DMS114 treated with DMSO at 0.1 percent for 48 hours (cell line): ENCODE measurements around the gene PPP2R2C.

ENCODE experiments used
- DNase-seq: peaks from one replicate; lab custom pipeline; 2025; ENCODE audit not compliant: unreplicated experiment; lab: John Stamatoyannopoulos, UW

PPP2R2C gene

DNA sequence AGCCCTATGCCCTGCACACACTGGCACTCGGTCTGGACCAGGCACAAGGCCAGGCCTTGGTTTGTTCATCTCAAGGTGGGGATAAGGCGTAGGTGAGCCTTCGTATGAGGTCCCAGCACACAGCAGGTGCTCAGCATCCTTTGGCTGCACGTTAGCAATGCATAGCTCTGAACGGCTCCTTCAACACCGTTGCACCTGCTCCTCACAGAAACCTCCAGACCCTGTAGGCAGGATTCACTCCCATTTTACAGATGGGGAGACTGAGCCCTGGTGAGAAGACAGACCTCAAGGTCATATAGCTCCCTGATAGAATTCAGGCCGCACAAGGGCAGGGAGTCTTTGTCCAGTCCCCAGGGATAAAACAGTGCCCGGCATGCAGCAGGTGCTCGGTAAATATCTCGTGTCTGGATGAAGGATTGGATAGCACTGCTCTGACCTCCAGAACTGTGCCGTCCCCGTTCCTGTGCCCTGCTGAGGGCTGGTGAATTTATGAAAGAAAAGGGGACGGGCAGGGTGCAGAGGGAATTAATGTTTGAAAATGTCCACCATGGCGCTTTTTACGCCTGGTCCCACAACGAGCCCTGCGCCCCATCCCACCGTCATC, 2.4 kb downstream of the PPP2R2C start:
- DNase-seq: no peak

DNA sequence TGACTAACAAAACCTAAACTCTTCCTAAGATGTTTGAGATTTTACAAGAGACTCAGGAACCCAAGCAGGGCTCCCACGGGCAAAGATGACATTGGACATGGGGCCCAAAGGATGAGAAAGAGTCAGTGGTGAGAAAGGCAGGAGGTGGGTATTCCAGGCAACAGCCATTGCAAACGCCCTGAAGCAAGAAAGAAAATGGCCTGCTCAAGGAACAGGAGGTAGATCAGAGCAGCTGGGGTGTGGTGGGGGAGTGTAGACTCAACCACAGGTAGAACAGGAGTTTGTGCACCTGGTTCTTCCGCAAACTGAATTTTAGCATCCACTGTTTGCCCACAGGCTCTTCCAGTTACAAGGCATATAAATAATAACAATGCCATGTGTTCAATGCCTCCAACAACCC, 3.3 kb downstream of the PPP2R2C start:
- DNase-seq: no peak

DNA sequence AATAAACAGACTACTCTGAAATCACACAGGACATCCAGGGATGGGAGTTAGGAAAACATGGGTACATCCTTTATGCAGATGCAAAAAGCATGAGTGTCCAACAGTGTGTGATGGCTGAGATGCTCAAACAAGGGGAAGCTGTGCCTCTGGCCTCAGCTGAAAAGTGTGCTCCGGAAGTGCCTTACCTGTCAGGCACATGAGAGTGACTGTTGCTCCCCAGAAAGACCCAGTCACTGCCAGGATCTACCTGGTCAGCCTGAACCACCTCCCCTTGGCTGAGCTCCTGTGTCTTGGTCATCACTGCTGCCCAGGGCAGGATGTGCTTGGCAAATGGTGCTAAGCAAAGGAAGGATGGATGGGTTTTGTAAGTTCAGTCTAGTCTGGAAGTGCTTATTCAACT, 4.0 kb downstream of the PPP2R2C start:
- no peak for DNase-seq

DNA sequence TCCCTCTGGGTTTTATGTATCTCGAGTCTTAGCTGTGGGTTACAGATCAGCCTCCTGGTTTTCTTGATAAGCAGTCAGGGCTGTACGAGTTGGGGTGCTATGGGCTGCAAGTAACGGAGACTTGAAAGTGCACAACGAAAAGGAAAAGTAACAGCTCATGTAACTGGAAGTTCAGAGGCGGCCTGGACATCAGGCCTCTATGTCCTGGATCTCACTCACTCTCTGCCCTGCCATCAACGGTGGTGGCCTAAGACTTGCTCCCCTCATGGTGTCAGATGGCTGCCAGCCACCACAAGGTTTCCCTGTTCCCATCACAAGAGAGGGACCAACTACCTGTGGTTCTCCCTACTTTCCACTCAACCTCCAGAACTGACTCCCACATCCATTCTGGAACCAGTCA, 4.8 kb downstream of the PPP2R2C start:
- no peak for DNase-seq

DNA sequence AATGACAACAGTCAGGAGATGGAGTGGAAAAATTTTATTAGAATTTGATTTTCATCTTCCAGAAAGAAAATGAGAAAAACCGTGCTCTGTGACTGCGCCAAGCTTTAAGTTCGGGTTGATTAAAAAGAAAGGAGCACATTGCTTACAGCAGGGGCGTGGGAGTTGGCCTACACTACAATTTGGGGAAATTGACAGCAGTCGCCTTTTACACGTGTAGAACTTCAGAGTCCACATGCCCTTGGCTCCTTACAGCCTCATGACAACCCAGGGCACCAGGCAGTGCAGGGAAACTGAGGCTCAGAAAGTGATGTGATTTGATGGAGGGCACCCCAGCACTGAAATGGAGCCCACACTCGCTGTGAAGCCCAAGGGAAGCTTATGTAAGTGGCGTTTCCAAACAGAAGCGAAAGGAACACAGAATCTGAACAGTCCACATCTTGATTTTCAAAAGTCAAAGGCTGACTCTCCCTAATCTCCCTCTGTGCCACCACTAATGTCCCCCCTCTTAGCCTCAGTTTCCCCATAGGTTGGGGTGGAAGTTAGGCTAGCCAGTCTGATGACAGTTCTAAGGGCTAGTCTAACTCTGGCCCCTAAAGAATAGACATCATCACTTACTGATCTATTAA, 5.5 kb downstream of the PPP2R2C start:
- DNase-seq: no peak

DNA sequence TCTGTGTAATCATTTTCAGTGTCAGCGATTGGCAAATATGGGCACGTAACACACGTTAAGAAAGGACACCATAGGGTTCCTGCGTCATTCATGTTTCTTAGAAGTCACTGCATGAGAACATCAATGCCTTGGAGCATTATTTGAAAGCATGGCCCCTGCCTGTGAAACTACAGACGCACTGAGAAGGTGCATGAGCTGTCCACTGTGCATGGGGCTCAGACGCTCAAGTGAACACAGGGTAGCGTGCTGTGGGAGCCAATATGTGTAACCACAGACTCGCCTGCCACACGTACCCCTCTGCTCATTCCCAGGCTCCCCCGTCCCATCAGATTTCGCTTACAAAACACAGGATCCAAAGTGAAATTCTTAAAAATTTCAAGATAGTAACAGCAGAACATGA, 6.5 kb downstream of the PPP2R2C start:
- DNase-seq: no peak

DNA sequence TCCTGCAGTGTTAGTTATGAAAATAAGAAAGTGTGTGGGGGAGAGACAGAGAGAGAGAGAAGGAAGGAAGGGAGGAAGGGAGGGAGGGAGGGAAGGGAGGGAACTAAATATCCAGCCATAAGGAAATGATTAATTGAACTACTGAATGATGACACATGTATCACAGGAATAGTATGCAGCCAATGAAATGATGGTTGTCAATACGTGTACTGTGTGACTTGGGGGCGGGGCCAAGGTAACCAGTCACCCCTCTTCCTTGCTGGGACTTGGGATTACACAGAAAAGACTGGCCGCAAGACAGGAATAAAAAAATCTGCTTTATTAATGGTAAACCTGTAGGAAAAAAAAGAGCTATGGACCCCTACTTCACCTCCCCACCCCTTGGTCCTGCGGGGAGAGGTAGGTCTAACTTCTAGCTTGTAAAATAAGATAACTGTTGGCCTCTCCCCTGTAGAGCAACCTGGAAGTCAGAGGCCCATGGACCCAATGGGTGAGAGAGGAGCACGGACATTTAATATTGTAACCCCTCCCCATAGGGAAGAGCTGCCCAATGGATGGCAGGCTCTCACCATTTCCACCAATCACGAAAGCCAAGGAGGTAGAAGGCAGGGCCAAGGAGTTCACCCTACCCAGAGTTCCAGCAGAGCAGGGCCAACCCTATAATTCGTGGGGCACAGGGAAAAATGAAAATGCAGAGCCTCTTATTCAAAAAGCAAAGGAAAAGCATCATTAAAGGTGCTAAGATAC, 7.4 kb downstream of the PPP2R2C start:
- DNase-seq: no peak

DNA sequence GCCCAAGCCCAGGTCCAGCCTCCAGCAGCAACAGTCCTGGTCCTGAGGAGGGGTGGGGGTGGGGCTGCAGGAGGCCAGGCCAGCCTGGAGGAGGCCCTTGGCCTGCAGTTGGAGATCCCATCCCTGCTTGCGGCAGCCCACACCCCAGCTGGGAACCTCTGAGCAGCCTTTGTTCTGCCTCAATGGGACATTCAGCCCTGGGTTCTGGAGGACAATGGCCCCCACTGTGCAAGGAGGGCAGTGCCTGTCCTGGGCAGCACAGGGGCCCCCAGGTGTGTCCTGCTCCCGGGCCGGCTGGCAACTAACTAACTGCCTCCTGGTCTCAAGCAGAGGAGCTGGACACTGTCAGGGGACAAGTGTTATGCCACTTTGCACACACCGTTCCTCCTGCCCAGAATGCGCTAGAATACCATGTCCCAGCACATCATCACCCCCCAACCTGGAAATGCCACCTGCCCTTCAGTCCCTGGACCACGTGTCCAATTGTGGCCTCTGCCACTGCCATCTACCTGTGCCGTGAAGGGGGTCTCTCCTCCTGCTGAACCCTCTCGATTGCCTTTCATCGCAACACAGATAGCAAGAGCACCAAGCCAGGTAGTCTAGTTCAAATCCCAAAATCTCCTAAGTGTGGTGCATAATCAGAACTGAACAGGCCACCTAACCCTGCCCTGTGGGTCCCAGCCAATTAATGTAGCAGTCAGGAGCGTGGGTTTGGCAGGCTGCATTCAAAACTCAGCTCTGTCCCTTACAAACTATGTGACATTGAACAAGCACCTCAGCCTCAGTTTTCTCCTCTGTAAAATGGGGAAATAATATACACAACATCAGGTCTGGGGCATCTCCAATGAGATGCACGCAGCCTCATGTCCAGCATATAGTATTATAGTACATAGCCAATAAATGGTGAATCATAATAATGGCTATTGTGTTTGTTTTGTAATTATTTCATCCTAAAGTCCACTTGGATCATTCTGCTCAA, 8.8 kb downstream of the PPP2R2C start:
- DNase-seq: no peak

DNA sequence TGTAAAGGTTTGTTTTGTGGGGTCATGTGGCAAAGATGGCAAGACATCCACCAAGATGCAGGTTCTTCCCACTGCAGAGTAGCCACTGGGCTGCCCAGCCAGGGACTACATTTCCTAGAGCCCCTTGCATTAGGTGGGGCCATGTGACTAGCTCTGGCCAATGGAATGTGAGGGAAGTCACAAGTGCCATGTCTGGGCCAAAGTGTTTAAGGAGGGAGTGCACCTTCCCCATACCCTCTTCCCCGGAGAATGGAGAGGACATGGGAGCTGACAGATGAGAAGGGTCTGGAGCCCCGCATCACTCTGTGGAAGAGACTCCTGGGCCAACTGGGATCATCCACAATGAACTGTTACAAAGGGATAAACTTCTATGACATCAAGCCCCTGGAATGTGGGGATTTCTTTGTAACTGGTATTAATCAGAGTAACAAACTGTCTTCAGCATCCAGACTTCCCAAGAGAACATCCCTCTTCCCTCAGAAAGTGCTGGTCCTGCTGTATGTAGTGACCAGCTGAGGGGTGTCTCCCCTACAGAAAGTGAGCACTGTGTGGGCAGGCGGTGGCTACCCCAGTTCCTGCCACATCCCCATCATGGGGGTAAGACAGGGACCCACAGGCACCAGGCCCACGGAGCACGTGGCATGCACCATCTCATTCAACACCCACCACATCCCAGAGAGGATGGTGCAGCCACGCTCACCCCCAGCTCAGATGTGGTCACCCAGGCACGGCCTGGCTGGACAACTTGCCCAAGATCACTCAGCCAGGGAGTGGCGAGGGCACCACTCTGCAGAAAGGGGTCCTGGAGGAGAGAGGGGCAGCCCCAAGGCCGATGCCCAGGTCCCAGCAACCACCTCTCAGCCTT, 10.9 kb downstream of the PPP2R2C start:
- DNase-seq: no peak

DNA sequence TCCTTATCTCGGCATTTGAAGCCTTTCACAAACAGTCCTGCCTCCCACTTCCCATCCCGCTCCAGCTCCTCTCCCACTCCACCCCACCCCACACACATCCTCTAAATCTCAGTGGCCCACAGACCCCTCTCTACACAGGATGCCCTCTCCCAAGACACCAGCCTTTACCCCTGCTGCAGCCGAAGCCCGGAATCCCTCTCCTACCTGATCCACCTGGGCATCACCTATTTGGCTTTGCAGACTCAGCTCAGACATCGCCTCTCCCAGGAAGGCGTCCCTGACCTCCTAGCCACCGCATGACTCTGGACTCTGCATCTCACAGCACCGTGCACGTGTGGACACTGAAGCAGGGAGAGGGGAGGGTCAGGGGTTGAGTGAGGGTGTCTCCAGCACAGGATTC, 11.5 kb downstream of the PPP2R2C start:
- DNase-seq: no peak

DNA sequence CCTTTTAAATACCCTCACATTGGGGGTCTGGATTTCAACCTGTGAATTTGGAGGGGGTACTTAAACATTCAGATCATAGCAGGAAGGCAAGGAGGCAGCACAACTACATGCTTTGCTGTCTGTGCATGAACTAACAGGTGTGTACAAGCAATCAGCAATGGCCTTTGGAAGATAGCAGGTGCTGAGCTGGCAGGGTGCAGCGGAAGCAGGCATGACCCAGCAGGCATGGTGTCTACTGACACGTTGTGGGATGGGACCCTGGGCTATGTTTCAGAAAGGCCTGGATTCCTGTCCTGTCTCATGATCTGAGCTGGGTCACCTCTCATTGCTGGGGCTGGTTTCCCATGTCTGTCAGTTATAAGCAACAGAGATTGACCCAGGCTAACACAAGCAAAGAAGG, 13.9 kb downstream of the PPP2R2C start:
- no peak for DNase-seq

DNA sequence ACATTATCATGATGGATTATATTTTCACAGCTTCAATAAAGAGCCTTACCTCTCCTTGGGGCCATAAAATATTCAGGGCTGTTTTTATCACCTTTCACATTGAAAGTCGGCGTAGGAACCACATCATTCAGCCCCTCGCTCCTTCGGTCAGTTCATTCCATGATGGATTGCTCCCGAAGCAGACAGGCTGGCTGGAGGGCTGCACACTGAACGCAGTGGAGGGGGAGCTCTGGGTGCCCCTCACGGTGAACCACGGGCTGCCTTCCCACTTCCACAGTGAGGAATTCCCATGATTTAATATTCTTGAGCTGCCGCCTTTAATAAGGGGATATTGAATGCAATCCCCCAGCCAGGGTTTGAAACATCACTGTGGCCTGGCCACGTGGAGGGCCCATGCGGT, 16.0 kb downstream of the PPP2R2C start:
- no peak for DNase-seq

DNA sequence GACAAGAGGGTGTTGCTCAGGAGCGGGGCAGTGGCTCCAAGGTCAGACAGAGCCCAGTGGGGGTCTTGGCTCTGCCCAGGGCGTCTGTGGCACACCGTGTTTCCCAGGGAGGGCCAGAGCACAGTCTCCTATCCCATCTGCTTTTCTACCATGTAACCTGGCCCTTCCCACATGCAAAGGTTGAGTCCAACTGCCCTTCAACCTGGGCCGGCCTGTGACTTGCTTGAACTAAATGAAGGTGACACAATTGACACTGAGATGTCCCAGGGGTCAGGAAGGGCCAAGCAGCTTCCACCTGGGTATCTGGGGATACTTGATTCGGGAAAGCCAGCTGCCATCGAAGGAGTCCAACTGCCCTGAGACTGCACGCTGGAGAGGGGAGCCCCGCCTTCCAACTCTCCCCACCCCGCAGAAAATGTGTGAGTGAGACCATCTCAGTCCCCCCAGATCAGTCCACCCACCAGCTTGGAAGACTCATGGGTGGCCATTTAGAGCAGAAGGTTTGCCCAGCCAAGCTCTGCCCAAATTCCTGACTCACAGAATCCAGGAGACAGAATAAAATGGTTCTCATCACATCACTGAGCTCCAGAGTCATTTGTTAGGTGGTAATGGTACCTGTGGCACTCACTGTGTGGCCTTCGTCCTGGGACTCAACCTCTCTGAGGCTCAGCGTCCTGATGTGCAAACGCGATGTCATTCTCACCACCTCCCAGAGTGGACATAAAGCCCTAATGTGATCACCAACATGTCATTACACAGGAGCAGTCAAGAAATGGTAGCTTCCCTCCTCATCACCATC, 18.1 kb downstream of the PPP2R2C start:
- DNase-seq: no peak

DNA sequence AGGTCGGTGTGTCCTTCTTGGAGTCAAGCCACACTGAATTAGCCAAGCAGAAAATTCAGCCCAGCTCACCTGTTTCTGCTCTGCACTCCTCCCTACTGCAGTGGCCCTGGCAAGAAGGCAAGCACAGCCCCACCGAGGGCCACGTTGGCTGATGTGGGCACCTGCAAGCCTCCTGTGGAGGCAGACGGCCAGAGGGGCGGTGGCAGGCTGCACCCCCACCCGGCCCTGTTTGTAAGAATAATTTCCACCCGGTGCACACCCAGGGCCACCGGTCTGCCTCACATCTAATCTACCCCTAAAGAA, 18.8 kb downstream of the PPP2R2C start:
- no peak for DNase-seq

DNA sequence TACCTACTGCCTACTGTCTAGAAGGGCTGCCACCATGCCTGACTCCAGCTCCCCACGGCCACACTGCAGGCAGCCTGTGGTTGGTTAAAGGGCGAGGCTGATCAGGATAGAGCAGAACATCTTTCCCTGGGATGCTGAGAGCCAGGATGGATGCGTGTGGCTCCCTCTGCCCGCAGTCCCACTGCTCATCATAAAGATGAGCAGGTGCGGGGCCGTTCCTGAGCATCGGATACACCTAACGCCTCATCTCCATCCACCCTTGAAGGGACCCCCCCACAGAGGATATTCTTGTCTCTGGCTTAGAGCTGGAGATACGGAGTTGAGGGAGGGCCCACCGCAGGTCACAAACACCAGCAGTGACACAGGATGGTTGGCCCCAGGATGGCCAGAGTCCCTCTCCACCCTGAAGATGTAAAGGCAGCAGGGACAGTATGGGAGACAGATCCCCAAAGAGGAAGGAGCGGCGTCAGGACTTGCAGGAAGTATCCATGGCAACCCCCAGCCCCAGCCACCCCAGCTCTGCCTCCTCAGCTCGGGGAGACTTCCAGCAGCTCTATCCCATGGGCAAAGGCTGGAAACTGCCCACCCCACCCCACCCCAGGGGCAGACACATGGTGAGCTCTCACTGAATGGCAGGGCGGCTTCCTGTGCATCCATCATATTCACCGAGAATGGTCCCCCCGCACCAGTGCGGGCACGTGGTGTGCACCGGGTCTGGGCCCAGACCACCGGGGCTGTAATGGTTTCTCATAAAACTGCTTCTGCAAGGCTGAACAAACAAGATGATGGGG, 19.3 kb downstream of the PPP2R2C start:
- no peak for DNase-seq

DNA sequence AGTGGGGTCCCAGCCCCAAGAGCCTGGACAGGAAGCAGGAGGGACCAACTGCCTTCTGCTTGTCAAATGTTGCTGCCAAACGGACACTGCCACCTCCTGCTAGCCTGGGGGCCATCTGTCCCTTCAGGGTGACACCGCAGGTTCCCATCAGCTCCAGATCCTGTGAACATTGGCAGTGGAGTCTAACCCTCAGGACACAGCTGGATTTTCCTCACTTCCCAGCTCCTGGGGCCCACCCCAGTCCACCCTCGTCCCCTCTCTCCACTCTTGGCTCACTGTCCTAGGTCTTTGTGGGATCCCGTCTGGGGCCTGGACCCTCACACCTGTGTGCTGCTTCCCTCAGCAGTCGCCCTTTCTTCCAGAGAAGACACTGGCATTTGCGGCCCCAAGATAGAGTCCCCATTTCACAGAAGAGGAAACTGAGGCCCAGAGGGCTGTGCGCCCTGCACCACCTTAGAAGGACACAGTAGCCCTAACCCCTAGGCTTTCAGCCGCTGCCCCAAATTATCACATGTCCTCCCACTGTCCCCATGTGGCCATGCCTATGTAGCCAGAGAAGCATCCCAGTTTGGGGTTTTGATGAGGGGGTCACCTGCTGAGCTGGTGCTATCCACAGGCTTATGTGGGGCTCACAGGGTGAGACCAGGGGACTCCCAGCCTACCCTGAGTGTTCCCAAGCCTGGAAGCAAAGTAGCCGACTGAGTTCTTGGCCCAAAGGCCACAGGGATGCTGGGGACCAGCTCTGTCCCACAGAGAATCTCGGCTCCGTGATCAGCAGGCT, 20.1 kb downstream of the PPP2R2C start:
- DNase-seq: no peak

DNA sequence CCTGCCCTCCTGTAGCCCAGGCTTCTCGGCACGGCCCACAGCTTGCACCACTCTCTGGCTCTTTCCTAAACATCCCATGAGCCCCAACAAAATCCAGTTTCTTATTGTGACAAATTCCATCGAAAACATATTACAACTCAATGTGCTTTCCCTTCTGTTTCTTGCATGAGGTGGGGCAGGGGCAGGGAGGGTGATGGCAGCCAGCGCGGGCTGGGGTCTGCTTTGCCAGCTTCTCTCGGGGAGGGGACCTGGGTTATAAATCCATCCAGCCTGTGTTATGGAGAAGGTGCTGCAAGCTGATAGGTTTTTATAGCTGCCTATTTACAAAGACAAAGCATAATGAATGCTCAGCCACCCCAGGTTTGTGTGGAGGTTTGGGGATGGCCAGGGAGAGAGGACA, 21.1 kb downstream of the PPP2R2C start:
- DNase-seq: no peak

DNA sequence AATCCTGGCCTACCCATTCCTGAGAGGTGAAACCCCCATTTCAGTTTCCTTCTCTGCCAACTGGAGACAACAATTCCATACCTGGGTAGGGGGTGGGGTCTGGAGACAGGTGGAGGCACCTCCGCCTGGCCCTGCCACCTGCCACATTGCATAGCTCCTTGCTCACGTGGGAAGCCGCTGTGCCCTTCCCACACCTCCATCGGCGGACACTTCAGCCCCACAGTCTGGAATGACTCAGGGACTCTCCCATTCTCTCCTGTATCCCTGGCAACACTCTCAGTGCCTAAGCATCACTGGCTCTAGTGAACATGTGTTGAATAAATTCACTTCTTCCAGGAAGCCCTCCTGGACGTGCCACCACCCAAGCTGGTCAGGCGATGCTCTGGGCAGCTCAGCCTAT, 21.7 kb downstream of the PPP2R2C start:
- DNase-seq: no peak
